Measurements from ENCODE around the gene COG1.

COG1 gene

GRCh38 chr17:73247726-73248125 is 54.9 kb downstream of the COG1 start:
- H3K4me3 ChIP-seq (ENCODE audit: low read length): no peak overlapping the region
- no peak overlapping the region for H3K4me2 ChIP-seq (ENCODE audit: low read length)
- no peaks in the 10 kb centered on the region for H3K9me3 ChIP-seq (replicated peaks; ENCODE audit: low read length)
- H3K36me3 ChIP-seq (ENCODE audit: insufficient read depth, low read length): peaks cover 18% of the 10 kb centered on the region
- H3K27me3 ChIP-seq (ENCODE audit: control insufficient read depth, insufficient read depth, low read length): peaks cover 5% of the 10 kb centered on the region
- no peak overlapping the region for H3K9ac ChIP-seq (ENCODE audit: low read depth, low read length)
- no peaks in the 10 kb centered on the region for H3K4me1 ChIP-seq (ENCODE audit: control insufficient read depth, insufficient read depth, low read length)

GRCh38 chr17:73248532-73248931 is 55.7 kb downstream of the COG1 start:
- Histone ChIP-seq H3K4me3 (ENCODE audit: low read length) (no peak overlapping the region), H3K9me3 (replicated peaks; ENCODE audit: low read length) (no peaks in the 10 kb centered on the region), H3K9ac (ENCODE audit: low read depth, low read length) (no peak overlapping the region), H3K27me3 (ENCODE audit: control insufficient read depth, insufficient read depth, low read length) (peaks cover 5% of the 10 kb centered on the region), H3K36me3 (ENCODE audit: insufficient read depth, low read length) (peaks cover 16% of the 10 kb centered on the region), H3K4me2 (ENCODE audit: low read length) (no peak overlapping the region), H3K4me1 (ENCODE audit: control insufficient read depth, insufficient read depth, low read length) (no peaks in the 10 kb centered on the region)

DNA sequence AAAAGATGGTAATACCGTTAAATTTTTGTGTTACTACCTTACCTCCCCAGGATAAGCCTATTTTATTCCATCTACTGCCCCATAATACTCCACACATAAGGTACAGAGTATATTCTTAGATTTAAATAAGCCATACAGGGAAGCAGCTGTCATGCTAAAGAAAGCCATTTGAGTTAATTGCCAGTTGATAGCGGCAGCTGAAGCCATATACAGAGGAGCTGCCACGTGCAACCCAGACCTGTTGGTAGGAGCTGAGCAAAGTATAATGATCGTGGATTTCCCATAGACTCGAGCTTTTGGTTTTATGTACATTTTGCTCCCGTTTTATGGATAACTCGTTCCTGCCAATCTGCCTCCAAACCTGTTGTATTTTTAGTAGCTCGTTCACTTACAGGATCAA is 56.8 kb downstream of the COG1 start:
- H3K9ac ChIP-seq (ENCODE audit: low read depth, low read length): no peak overlapping the region
- peaks cover 5% of the 10 kb centered on the region for H3K27me3 ChIP-seq (ENCODE audit: control insufficient read depth, insufficient read depth, low read length)

DNA sequence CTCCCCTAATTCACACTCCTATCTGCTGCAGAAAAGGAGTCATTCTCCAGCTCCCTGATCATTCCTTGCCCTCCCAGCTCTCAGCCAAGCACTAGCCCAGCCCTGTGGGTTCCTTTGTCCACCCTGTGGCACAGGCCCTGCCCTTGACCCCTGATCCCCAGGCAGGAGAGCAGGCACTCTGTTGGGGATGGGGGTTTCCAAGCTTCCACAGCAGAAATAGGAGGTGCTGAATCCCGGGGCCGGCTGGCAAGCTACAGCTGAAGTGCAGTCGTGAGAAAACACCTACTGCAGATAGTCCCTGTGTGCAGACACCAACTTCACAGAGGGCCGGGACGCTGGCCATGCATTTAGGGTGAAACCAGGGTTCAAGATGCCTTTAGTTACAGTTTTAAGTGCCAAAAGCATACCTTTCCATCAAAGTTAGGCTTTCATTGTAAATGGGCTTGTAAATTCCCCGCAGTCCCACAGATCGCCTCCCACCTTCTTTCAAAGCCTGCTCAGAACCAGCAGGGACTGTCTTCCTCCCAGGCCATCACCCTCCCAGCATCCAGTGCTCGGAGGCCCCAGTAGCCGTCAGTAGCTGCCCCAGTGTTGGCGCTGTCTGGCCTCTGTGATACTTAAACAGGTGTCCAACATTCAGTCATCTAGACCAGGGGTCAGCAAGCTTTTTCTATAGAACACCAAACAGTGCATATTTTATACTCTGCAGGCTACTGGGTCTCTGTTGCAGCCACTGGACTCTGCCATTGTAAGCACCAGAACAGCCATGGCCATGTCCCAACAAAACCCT is 58.2 kb downstream of the COG1 start:
- no peak overlapping the region for H3K4me3 ChIP-seq (ENCODE audit: low read length)
- H3K9me3 ChIP-seq (replicated peaks; ENCODE audit: low read length): no peaks in the 10 kb centered on the region
- peaks cover 5% of the 10 kb centered on the region for H3K36me3 ChIP-seq (ENCODE audit: insufficient read depth, low read length)
- no peak overlapping the region for H3K4me2 ChIP-seq (ENCODE audit: low read length)
- peaks cover 5% of the 10 kb centered on the region for H3K27me3 ChIP-seq (ENCODE audit: control insufficient read depth, insufficient read depth, low read length)
- H3K9ac ChIP-seq (ENCODE audit: low read depth, low read length): no peak overlapping the region
- no peaks in the 10 kb centered on the region for H3K4me1 ChIP-seq (ENCODE audit: control insufficient read depth, insufficient read depth, low read length)

More for the DNA sequence above, 56.8 kb downstream of the COG1 start:
- Histone ChIP-seq H3K36me3 (ENCODE audit: insufficient read depth, low read length) (peaks cover 10% of the 10 kb centered on the region), H3K4me2 (ENCODE audit: low read length) (no peak overlapping the region), H3K4me3 (ENCODE audit: low read length) (no peak overlapping the region), H3K4me1 (ENCODE audit: control insufficient read depth, insufficient read depth, low read length) (no peaks in the 10 kb centered on the region), H3K9me3 (replicated peaks; ENCODE audit: low read length) (no peaks in the 10 kb centered on the region)

GRCh38 chr17:73251871-73252270 is 59.0 kb downstream of the COG1 start:
- Histone ChIP-seq H3K36me3 (ENCODE audit: insufficient read depth, low read length) (peaks cover 5% of the 10 kb centered on the region), H3K4me2 (ENCODE audit: low read length) (no peak overlapping the region), H3K4me3 (ENCODE audit: low read length) (no peak overlapping the region)

DNA sequence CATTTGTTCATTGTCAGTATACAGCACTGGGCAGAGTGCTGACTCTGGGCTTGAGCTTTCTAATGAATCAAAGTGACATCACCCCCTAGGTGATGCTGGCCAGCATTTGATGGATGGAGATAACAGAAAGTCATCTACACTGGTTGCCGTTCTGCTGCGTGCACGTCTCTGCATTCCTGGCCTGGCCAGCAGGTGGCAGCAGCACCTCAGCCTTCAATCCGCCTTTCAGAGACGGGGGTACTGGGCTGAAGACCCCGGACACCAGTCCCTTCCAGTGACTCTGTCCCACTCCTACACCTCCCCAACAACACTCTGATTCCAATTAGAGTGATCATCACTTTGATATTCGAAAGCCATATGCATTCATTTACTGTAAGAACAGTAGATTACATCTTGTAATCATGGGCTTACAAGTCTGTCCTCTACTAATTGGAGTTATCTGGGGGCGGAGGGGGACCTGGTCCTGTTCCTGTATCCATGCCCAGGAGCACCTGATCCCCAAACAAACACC is 62.9 kb downstream of the COG1 start:
- H3K36me3 ChIP-seq (ENCODE audit: insufficient read depth, low read length): no peaks in the 10 kb centered on the region
- no peak overlapping the region for H3K9ac ChIP-seq (ENCODE audit: low read depth, low read length)
- H3K4me1 ChIP-seq (ENCODE audit: control insufficient read depth, insufficient read depth, low read length): no peaks in the 10 kb centered on the region
- H3K4me3 ChIP-seq (ENCODE audit: low read length): no peak overlapping the region
- H3K9me3 ChIP-seq (replicated peaks; ENCODE audit: low read length): no peaks in the 10 kb centered on the region
- no peak overlapping the region for H3K4me2 ChIP-seq (ENCODE audit: low read length)
- H3K27me3 ChIP-seq (ENCODE audit: control insufficient read depth, insufficient read depth, low read length): peaks cover 5% of the 10 kb centered on the region

More at GRCh38 chr17:73251871-73252270, 59.0 kb downstream of the COG1 start:
- H3K9ac ChIP-seq (ENCODE audit: low read depth, low read length): no peak overlapping the region
- H3K27me3 ChIP-seq (ENCODE audit: control insufficient read depth, insufficient read depth, low read length): peaks cover 5% of the 10 kb centered on the region
- no peaks in the 10 kb centered on the region for H3K4me1 ChIP-seq (ENCODE audit: control insufficient read depth, insufficient read depth, low read length)
- H3K9me3 ChIP-seq (replicated peaks; ENCODE audit: low read length): no peaks in the 10 kb centered on the region

DNA sequence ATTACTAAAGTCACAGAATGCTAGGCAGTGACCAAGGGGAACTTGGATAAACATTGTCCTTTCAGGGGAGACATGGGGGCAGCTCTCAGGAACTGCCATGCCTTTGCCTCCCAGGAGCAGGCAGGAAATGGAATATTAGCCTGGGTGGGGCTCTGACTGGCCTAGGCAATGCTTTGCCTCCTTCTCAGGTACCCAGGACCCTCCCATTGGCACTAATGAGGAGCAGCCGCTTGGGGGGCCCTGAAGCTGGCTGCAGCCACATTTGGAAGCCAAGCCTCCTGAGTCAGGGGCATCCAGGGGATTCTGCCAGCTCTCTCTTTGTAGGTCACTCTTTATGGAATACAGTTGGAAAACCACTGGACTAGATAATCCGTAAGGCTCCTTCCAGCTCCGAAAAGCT is 63.4 kb downstream of the COG1 start:
- H3K4me2 ChIP-seq (ENCODE audit: low read length): no peak overlapping the region

DNA sequence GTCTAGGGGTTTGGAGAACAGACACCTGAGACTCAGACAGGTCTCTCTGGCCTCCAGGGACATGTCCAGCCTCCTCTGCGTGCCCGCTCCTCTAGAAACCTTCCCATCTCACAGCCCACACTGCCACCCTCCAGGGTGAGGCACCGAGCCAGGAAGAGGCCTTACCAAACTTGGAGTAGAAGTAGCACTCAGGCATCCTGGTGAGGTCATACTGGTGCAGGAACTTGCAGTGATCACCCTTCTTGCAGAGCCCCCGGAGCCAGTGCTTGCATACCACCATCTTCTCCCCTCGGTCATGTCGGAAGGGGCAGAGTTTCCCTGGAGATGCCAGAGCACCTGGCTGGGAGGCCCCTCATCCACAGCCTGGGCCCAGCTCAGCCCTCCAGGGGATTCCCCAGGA is 64.7 kb downstream of the COG1 start:
- H3K4me1 ChIP-seq (ENCODE audit: control insufficient read depth, insufficient read depth, low read length): no peaks in the 10 kb centered on the region
- H3K9ac ChIP-seq (ENCODE audit: low read depth, low read length): no peak overlapping the region
- H3K4me3 ChIP-seq (ENCODE audit: low read length): no peak overlapping the region
- H3K27me3 ChIP-seq (ENCODE audit: control insufficient read depth, insufficient read depth, low read length): peaks cover 2% of the 10 kb centered on the region
- no peaks in the 10 kb centered on the region for H3K9me3 ChIP-seq (replicated peaks; ENCODE audit: low read length)
- no peak overlapping the region for H3K4me2 ChIP-seq (ENCODE audit: low read length)
- no peaks in the 10 kb centered on the region for H3K36me3 ChIP-seq (ENCODE audit: insufficient read depth, low read length)

More for the DNA sequence above, 63.4 kb downstream of the COG1 start:
- Histone ChIP-seq H3K4me3 (ENCODE audit: low read length) (no peak overlapping the region), H3K27me3 (ENCODE audit: control insufficient read depth, insufficient read depth, low read length) (peaks cover 5% of the 10 kb centered on the region), H3K9me3 (replicated peaks; ENCODE audit: low read length) (no peaks in the 10 kb centered on the region), H3K36me3 (ENCODE audit: insufficient read depth, low read length) (no peaks in the 10 kb centered on the region), H3K4me1 (ENCODE audit: control insufficient read depth, insufficient read depth, low read length) (no peaks in the 10 kb centered on the region), H3K9ac (ENCODE audit: low read depth, low read length) (no peak overlapping the region)
